Measurements from ENCODE around the gene ATMIN. TPM values are rescaled to one million over a fixed set of nuclear protein-coding genes. Genes with fewer than 3 reads are reported as not detected.
A peak's percentile ranks its signal among the peaks of the same experiment; 100 is the strongest.

Gene ATMIN
- polyA plus RNA-seq, 4 donors: 38.7 to 53.4 (median 50.9) TPM

DNA sequence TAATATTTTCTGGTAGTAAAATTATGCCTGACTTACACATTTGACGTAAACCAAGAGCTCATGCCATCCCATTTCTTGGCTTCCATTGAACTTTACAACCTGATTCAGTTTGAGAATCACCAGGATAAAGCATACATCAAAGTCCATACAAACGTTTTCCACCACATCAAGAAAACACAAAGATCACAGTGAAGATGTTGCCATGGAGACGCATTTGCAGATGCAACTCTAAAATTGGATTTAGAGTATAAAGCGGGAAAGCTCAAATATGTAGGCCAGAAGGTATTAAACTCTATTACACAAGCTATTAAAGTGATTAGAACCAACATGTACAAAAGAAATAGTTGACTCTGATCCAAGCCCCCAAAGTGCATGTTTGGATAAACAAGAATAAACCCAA lies 31.0 kb downstream of the ATMIN start:
- peak in 1 of 4 donors; percentile 3 for DNase-seq (ENCODE audit: low read depth in 4 of 4, low spot score in 3 of 4)

GRCh38 chr16:81067166-81067565 lies 31.5 kb downstream of the ATMIN start:
- DNase-seq (ENCODE audit: low read depth in 4 of 4, low spot score in 3 of 4): no peak

DNA sequence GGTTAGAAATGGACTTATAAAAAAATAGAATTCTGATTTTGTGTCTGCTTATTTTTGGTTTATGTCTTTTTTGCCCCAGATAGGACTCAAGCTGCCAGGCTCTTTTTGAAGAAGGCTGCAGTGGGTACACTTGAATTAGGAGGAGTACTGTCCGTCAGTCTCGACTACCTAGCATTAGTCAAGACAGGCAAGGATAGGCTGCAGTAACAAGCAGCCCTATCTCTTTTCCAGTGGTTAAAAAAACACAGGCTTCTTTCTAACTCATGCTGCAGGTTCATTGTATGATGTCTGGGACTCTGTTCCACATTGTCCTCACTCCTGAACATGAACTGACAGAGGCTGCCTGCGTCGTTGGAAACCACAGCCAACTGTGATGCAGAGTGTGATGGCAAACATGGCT lies 33.4 kb downstream of the ATMIN start:
- no peak for DNase-seq (ENCODE audit: low read depth in 4 of 4, low spot score in 3 of 4)

DNA sequence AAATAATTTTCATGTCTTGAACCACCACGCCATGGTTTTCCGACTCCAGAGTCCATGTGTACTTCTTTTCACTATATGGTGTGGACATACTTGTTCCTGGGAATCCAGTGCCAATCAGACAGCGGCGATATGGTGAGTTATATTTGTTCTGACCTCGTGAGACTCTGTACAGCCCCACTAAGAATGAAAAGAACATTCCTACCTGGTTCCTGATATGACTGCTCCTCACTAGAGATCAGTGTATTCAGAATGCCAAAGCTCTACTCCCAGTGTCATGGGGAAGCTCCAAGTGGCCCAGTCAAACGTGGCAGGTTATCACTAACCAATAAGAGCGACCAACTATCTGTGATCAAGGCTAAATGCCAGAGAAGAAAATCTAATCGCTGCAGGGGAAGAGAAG lies 35.3 kb downstream of the ATMIN start:
- no peak for DNase-seq (ENCODE audit: low read depth in 4 of 4, low spot score in 3 of 4)

GRCh38 chr16:81071805-81072204 lies 36.2 kb downstream of the ATMIN start:
- no peak for DNase-seq (ENCODE audit: low read depth in 4 of 4, low spot score in 3 of 4)

DNA sequence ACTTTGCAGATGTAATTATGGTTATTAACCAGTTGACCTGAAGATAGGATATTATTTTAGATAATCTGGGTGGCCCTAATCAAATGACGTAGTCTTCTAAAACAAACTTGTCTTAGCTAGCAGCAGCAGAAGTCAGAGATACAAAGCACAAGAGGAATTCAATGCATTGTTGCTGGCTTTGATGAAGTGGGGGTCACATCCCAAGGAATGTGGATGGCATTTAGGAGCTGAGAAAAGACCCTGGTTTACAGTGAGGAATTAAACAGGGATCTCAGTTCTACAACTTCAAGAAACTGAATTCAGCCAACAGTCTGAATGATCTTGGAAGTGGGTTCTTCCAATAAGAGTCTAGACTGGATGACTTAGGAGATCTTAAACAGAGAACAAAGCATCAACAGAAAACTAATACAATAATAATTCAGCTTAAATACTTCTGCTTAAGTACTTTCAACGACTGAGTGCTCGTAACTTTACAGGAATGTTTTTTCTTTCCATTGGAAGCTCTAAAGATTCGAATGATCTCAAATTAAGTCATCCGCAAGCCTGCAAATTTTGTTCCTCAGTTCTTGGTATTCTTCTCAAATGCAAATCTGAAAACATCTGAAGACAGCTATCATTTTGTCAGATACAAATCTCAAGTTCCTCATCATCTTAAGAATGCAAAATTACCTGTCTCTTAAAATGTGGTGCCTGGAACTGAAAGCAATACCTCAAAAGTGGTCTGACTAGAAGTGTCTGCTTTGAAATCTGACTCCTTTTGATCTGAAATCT lies 38.1 kb downstream of the ATMIN start:
- no peak for DNase-seq (ENCODE audit: low read depth in 4 of 4, low spot score in 3 of 4)

GRCh38 chr16:81076566-81077075 lies 41.0 kb downstream of the ATMIN start:
- DNase-seq (ENCODE audit: low read depth in 4 of 4, low spot score in 3 of 4): peak in 3 of 4 donors; percentile 75 to 93 (median 82)

GRCh38 chr16:81077076-81077940 lies 41.7 kb downstream of the ATMIN start, which contains the start of gene C16orf46:
Gene C16orf46 (minus strand): TSS chr16:81077238. CDS start chr16:81063955, 13,283 bp downstream.
- DNase-seq (ENCODE audit: low read depth in 4 of 4, low spot score in 3 of 4): peak; percentile 92 to 98 (median 94)

- DNase-seq (ENCODE audit: low read depth in 4 of 4, low spot score in 3 of 4): no peak
Measured at GRCh38 chr16:81080233-81080632, 44.6 kb downstream of the ATMIN start.

- no peak for DNase-seq (ENCODE audit: low read depth in 4 of 4, low spot score in 3 of 4)
Measured at GRCh38 chr16:81081014-81081413, 45.4 kb downstream of the ATMIN start.

DNA sequence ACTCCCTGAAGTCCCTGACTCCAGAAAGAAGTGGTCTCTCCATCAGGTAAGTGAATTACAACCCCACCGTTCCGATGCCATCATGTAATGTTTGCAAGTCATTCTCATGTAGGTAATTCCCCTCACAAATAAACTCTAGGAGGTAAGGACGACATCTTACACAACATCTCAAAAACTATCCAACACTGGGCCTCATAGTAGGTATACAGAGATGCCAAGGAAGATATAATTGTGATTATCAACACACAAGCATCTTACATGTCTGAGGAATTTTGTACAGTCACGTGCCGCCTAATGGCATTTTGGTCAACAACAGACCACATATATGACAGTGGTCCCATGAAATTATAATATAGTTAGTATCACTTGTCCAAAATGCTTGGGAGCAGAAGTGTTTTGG lies 53.2 kb downstream of the ATMIN start:
- no peak for DNase-seq (ENCODE audit: low read depth in 4 of 4, low spot score in 3 of 4)

- DNase-seq (ENCODE audit: low read depth in 4 of 4, low spot score in 3 of 4): no peak
Measured at GRCh38 chr16:81094771-81095251, 59.2 kb downstream of the ATMIN start.

DNA sequence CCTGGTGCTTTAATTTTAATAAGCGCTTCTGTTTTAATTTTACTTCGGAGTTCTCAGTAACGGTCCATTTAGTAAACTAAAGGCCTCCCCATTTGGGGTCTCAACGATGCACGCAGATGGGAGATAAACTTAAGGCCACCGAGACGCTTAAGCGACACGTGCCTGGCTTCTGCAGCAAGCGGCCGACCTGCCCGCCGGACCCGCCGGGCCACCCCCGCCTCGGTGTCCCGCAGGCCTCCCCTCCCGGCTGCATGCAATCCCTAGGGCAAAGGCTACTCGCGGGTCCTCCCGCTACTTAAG lies 60.0 kb downstream of the ATMIN start:
- peak in 1 of 4 donors; percentile 47 for DNase-seq (ENCODE audit: low read depth in 4 of 4, low spot score in 3 of 4)

DNA sequence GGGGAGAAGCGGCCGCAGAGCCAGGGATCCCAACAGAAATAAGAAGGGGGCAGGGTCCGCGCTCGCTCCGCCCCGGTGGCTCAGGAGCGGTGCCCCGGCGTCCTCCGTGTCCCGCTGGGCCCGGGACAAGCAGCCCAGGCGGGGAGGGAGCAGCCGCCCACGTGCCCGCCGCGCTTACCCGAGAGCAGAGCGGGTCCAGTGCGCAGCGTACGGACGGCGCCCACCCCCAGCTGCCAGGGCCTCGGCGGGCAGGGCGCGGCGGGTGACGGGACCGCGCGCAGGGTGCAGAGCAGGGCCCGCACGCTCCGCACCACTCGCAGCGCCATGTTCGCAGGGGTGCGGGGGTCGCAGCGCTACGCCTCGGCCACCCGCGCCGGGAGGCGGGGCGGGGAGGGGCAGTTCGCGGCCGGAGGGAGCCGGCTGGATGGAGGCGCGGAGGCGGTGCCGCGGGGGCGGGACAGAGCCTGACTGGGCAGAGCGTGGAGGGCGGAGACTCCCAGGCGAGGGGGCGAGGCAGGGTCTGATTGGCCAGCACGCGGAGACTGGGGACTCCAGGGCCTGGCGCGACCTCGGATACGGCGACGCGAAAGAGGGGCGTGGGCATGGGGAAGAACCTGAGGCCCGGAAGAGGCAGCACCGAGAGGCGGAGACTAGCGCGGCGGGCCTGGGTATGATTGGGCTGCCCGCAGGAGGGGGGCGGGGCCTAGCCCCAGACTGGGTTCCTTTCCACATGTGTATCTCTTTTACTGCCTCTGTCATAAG lies 60.5 kb downstream of the ATMIN start, which contains the start of gene GCSH:
TSS of gene GCSH (minus strand) at position 443 of the 762 bp plus-strand sequence. CDS start at position 326, 117 bp downstream.
- peak; percentile 94 to 96 (median 94) for DNase-seq (ENCODE audit: low read depth in 4 of 4, low spot score in 3 of 4)

- no peak for DNase-seq (ENCODE audit: low read depth in 4 of 4, low spot score in 3 of 4)
Measured at GRCh38 chr16:81096715-81097208, 61.1 kb downstream of the ATMIN start.

Other genes starting within 250 kb of the ATMIN start
- gene CDYL2, start 231.2 kb upstream of the ATMIN start, polyA plus RNA-seq (ENCODE audit: insufficient read length in 4 of 4): 1 to 10 TPM; 7.1 to 8.0 (median 7.3) TPM
- gene CMC2, start 29.0 kb upstream of the ATMIN start, polyA plus RNA-seq (ENCODE audit: insufficient read length in 4 of 4): 10 to 100 TPM; 62.2 to 80.1 (median 68.5) TPM
- 10 to 100 TPM; 20.2 to 25.1 (median 24.4) TPM for gene CENPN, start 28.6 kb upstream of the ATMIN start, polyA plus RNA-seq (ENCODE audit: insufficient read length in 4 of 4)
- 1 to 10 TPM; 1.1 to 2.0 (median 1.7) TPM for gene C16orf46, start 41.4 kb downstream of the ATMIN start, polyA plus RNA-seq (ENCODE audit: insufficient read length in 4 of 4)
- 100 to 1,000 TPM in 3 of 4 donors, 10 to 100 TPM in 1; 93.6 to 121 (median 114) TPM for gene GCSH, start 60.6 kb downstream of the ATMIN start, polyA plus RNA-seq (ENCODE audit: insufficient read length in 4 of 4)
- 1 to 10 TPM; 1.8 to 3.0 (median 2.0) TPM for gene BCO1, start 202.8 kb downstream of the ATMIN start, polyA plus RNA-seq (ENCODE audit: insufficient read length in 4 of 4)

All from right renal pelvis (tissue), 4 donors.